Activated CD4-positive, alpha-beta T cell treated with anti-CD3 and anti-CD28 coated beads, Interleukin-2, amount 10 ng/mL, durations not matched to agents 7 days and 5 days (primary cell): ENCODE data around the gene DUS3L. TPM values are rescaled to one million over a fixed set of nuclear protein-coding genes. Genes with fewer than 3 reads are reported as not detected.

Experiments
- total RNA-seq, 2 experiments: library from RNA; stranded (reverse); gene quantifications; one replicate each; pipeline ENCODE4 v1.2.3, GENCODE V29; 2021

Gene DUS3L
- total RNA-seq, 2 experiments from 2014 or later: 49.9 to 60.8 TPM

Other genes starting within 250 kb of the DUS3L start
- gene TINCR, start 223.2 kb downstream of the DUS3L start, total RNA-seq: under 1 TPM; 0.40 to 0.58 TPM
- 10 to 100 TPM; 81.0 to 99.6 TPM for gene SAFB2, start 168.4 kb downstream of the DUS3L start, total RNA-seq
- gene SAFB, start 168.1 kb downstream of the DUS3L start, total RNA-seq: 100 to 1,000 TPM; 113 to 131 TPM
- 10 to 100 TPM; 43.5 to 48.2 TPM for gene MICOS13, start 110.6 kb downstream of the DUS3L start, total RNA-seq
- gene HSD11B1L, start 110.1 kb downstream of the DUS3L start, total RNA-seq: 1 to 10 TPM; 2.0 TPM
- gene RPL36, start 100.9 kb downstream of the DUS3L start, total RNA-seq: 100 to 1,000 TPM; 880 to 925 TPM
- gene LONP1, start 71.0 kb downstream of the DUS3L start, total RNA-seq: 10 to 100 TPM; 71.7 to 79.6 TPM
- gene CATSPERD, start 70.5 kb downstream of the DUS3L start, total RNA-seq: not detected
- gene PRR22, start 6.4 kb downstream of the DUS3L start, total RNA-seq: 1 to 10 TPM; 5.4 to 6.4 TPM
- gene NRTN, start 13.9 kb upstream of the DUS3L start, total RNA-seq: under 1 TPM in 1 of 2 experiments, not detected in 1; 0.37 TPM
- not detected for gene FUT6, start 48.5 kb upstream of the DUS3L start, total RNA-seq
- not detected for gene FUT3, start 60.3 kb upstream of the DUS3L start, total RNA-seq
- not detected for gene FUT5, start 79.4 kb upstream of the DUS3L start, total RNA-seq
- 100 to 1,000 TPM; 207 to 233 TPM for gene NDUFA11, start 112.6 kb upstream of the DUS3L start, total RNA-seq
- gene VMAC, start 113.7 kb upstream of the DUS3L start, total RNA-seq: 10 to 100 TPM; 11.8 TPM
- 10 to 100 TPM; 17.2 to 21.0 TPM for gene CAPS, start 123.1 kb upstream of the DUS3L start, total RNA-seq
- gene RANBP3, start 187.0 kb upstream of the DUS3L start, total RNA-seq: 10 to 100 TPM; 97.4 to 98.0 TPM